Ovary (tissue), 9 donors: Measurements from ENCODE around the gene ERFE. TPM values are rescaled to one million over a fixed set of nuclear protein-coding genes. Genes with fewer than 3 reads are reported as not detected.

ENCODE experiments used
- DNase-seq, 5 donors: peaks; one replicate each; pipeline ENCODE4 v3.0.0-alpha.2; 2019 to 2020
- H3K27ac ChIP-seq, 2 donors: fragments of 200-600 bp; one replicate each; pipeline versions ENCODE4 v1.5.1 to v1.8.0; 2019 to 2022
- H3K27me3 ChIP-seq: fragments of 200-600 bp; one replicate; pipeline ENCODE4 v1.8.0; 2022
- H3K36me3 ChIP-seq: fragments of 200-600 bp; sonication (generic); one replicate; pipeline ENCODE4 v1.5.1; 2019
- H3K4me1 ChIP-seq: one replicate; pipeline ENCODE4 v1.8.1; 2013; ENCODE audit warnings: mild to moderate bottlenecking, moderate library complexity; ENCODE audit not compliant: insufficient read depth
- H3K4me3 ChIP-seq: fragments of 200-600 bp; sonication (generic); one replicate; pipeline ENCODE4 v1.5.1; 2017
- H3K9me3 ChIP-seq, 2 donors: fragments of 200-600 bp in 1 of 2; sonication (generic) in 1 of 2; one replicate each; pipeline versions ENCODE4 v1.5.1 to v1.8.1; 2013 to 2019; ENCODE audit warnings: mild to moderate bottlenecking in 1 of 2, moderate library complexity in 1 of 2
- CTCF ChIP-seq, 3 donors: fragments of 450-650 bp in 2 of 3; fragments of 200-600 bp in 1 of 3; IDR thresholded peaks; one replicate each; pipeline versions ENCODE4 v1.5.1 to v1.8.0; 2016 to 2022; ENCODE audit warnings: antibody characterized with exemption in 3 of 3, mild to moderate bottlenecking in 1 of 3
- EP300 ChIP-seq: sonication (generic); formaldehyde crosslinking; IDR thresholded peaks from one replicate; pipeline ENCODE4 v1.6.1; 2017; ENCODE audit warnings: antibody characterized with exemption
- POLR2A ChIP-seq: fragments of 450-650 bp; IDR thresholded peaks from one replicate; pipeline ENCODE4 v1.6.1; 2017; ENCODE audit warnings: antibody characterized with exemption, mild to moderate bottlenecking, moderate library complexity
- WGBS, 3 donors: extraction: QIAGEN DNeasy Blood & Tissue Kit in 1 of 3; methylation state at CpG; one replicate each; pipeline versions ENCODE4 v1.1.5 to v1.1.7; 2013 to 2017; 5-methylcytosine and 5-hydroxymethylcytosine counted together
- intact Hi-C, 4 donors: fragments of 100-400 bp; cut with DNase I; formaldehyde crosslinking; loops; one replicate each; pipeline versions ENCODE4 v1.11.0 to v1.15.1; 2022 to 2023
- polyA plus RNA-seq, 2 donors: library from polyadenylated mRNA; stranded (reverse); fragments of 200-250 nt in 1 of 2; fragments of 350-450 nt in 1 of 2; fragmentation: Illumina TruSeq in 1 of 2; extraction: RNeasy Lipid Tissue Mini Kit (QIAGEN cat#74804) in 1 of 2; gene quantifications; one replicate each; pipeline ENCODE4 v1.2.3, GENCODE V29; 2013 to 2014
- total RNA-seq, 7 donors: library from RNA; depleted of rRNA in 2 of 7; stranded (reverse); fragments of >200 nt in 2 of 7; fragmentation: NEBNext Ultra II Directional in 3 of 7; extraction: Animal tissue kit (Norgen Biotek cat#: 25700) in 3 of 7; gene quantifications; one replicate each; pipeline versions ENCODE4 v1.1.0 to v1.2.4, GENCODE V29; 2016 to 2023
- donor health status: DM: no; HTN: no; CAD: no; lungs with moderate emphysema.
- donor health status: DM: no; HTN: no; CAD: no.
- donor health status: Bipolar disorder and iron deficiency.
- donor health status: DM: yes; HTN: yes; CAD: no.
- donor health status: DM: no; HTN: no; CAD: no.
- donor health status: DM: yes; HTN: yes; CAD: no.

The ERFE gene
- total and polyA plus RNA-seq, 9 donors: 0.19 to 0.69 (median 0.25) TPM; not detected in 4

GRCh38 chr2:238123218-238123971, 35.4 kb upstream of the ERFE start:
- H3K4me3 ChIP-seq: no peak overlapping the region
- H3K27ac ChIP-seq: no peak overlapping the region
- 63 to 75% (median 72%) methylated on average over 21 to 22 of the region's 22 CpGs for WGBS, 3 donors
- H3K36me3 ChIP-seq: no peaks in the 10 kb centered on the region
- peaks cover 6% of the 10 kb centered on the region for H3K4me1 ChIP-seq
- no peaks in the 10 kb centered on the region for H3K27me3 ChIP-seq
- TF ChIP-seq CTCF (IDR thresholded peaks at IDR 0.05) (no peak), POLR2A (no peak), EP300 (no peak)
- intact Hi-C loops: no loop called here
- H3K9me3 ChIP-seq: no peaks in the 10 kb centered on the region
- DNase-seq: no peak

- intact Hi-C loops: no loop called here
- Histone ChIP-seq H3K4me1 (peaks cover 6% of the 10 kb centered on the region), H3K27ac (no peak overlapping the region), H3K4me3 (no peak overlapping the region), H3K36me3 (no peaks in the 10 kb centered on the region), H3K9me3 (no peaks in the 10 kb centered on the region), H3K27me3 (no peaks in the 10 kb centered on the region)
- 59 to 73% (median 65%) methylated on average over 14 of the region's 14 CpGs for WGBS, 3 donors
- DNase-seq: no peak
- no peak for TF ChIP-seq POLR2A
- no peak for TF ChIP-seq CTCF (IDR thresholded peaks at IDR 0.05)
- TF ChIP-seq EP300: no peak
These were observed 34.7 kb upstream of the ERFE start for GRCh38 chr2:238123991-238124470.

- no peak for DNase-seq
- no peaks in the 10 kb centered on the region for H3K9me3 ChIP-seq
- no peak overlapping the region for H3K27ac ChIP-seq
- no peaks in the 10 kb centered on the region for H3K36me3 ChIP-seq
- no peaks in the 10 kb centered on the region for H3K27me3 ChIP-seq
- WGBS, 3 donors: 85 to 88% (median 88%) methylated on average over 19 of the region's 19 CpGs
- intact Hi-C loops: no loop called here
- no peak for TF ChIP-seq POLR2A
- no peak for TF ChIP-seq EP300
- no peak for TF ChIP-seq CTCF (IDR thresholded peaks at IDR 0.05)
- H3K4me1 ChIP-seq: peaks cover 6% of the 10 kb centered on the region
- H3K4me3 ChIP-seq: no peak overlapping the region
These were observed 34.2 kb upstream of the ERFE start for GRCh38 chr2:238124488-238125126.

- no peak for DNase-seq
- intact Hi-C loops: no loop called here
- no peak overlapping the region for H3K4me3 ChIP-seq
These were observed 33.5 kb upstream of the ERFE start for GRCh38 chr2:238125127-238125885.

More at GRCh38 chr2:238125127-238125885, 33.5 kb upstream of the ERFE start:
- Histone ChIP-seq H3K36me3 (no peaks in the 10 kb centered on the region), H3K4me1 (peaks cover 6% of the 10 kb centered on the region), H3K9me3 (no peaks in the 10 kb centered on the region), H3K27me3 (no peaks in the 10 kb centered on the region), H3K27ac (no peak overlapping the region)
- TF ChIP-seq EP300 (no peak), POLR2A (no peak), CTCF (IDR thresholded peaks at IDR 0.05) (no peak)
- WGBS, 3 donors: 85 to 91% (median 90%) methylated on average over 20 of the region's 20 CpGs
